NOMO-1 (cell line): ENCODE measurements around the gene PC.

Experiments used
- DNase-seq, 2 experiments: peaks; one replicate each; lab custom pipeline; 2025; ENCODE audit not compliant: unreplicated experiment in 2 of 2; lab: John Stamatoyannopoulos, UW

PC gene

GRCh38 chr11:66858186-66858938 is 99.8 kb downstream of the PC start:
- DNase-seq, result no peak

GRCh38 chr11:66857927-66858185 is 100.3 kb downstream of the PC start:
- no peak for DNase-seq

- DNase-seq, result no peak
These were observed 100.8 kb downstream of the PC start for GRCh38 chr11:66857234-66857926.

- peak; percentile 57 to 88 for DNase-seq
These were observed 101.5 kb downstream of the PC start, which contains the start of gene LRFN4 for GRCh38 chr11:66856496-66857233. LRFN4 (plus strand) TSS chr11:66857064; CDS start chr11:66857745, 681 bp downstream.

GRCh38 chr11:66855574-66856495 is 102.3 kb downstream of the PC start:
- peak; percentile 88 to 93 for DNase-seq

- DNase-seq, result no peak
These were observed 103.4 kb downstream of the PC start for GRCh38 chr11:66854729-66855211.

- DNase-seq, result no peak
These were observed 103.9 kb downstream of the PC start for GRCh38 chr11:66854231-66854661.

- DNase-seq, result no peak
These were observed 104.6 kb downstream of the PC start for GRCh38 chr11:66853242-66854229.

- no peak for DNase-seq
These were observed 105.5 kb downstream of the PC start for GRCh38 chr11:66852466-66853241.

GRCh38 chr11:66851698-66852465 is 106.3 kb downstream of the PC start:
- no peak for DNase-seq

- DNase-seq, result no peak
These were observed 107.0 kb downstream of the PC start for GRCh38 chr11:66851239-66851596.

- DNase-seq, result no peak
These were observed 107.5 kb downstream of the PC start for GRCh38 chr11:66850588-66851238.

GRCh38 chr11:66850235-66850587 is 108.0 kb downstream of the PC start:
- no peak for DNase-seq

- DNase-seq, result no peak
These were observed 108.5 kb downstream of the PC start for GRCh38 chr11:66849501-66850234.

- no peak for DNase-seq
These were observed 109.3 kb downstream of the PC start for GRCh38 chr11:66848671-66849500.
